H9 (cell line): ENCODE data around the gene PRDM2. TPM values are rescaled to one million over a fixed set of nuclear protein-coding genes. Genes with fewer than 3 reads are reported as not detected.
A peak's percentile ranks its signal among the peaks of the same experiment; 100 is the strongest.

Experiments
- DNase-seq: peaks from one replicate; pipeline ENCODE4 v3.0.0-alpha.2; 2017
- H2AFZ ChIP-seq: one replicate; pipeline ENCODE4 v1.6.1; 2013; ENCODE audit warnings: mild to moderate bottlenecking, low read length, control low read depth, moderate library complexity
- H2AK5ac ChIP-seq: 2 replicates; pipeline ENCODE4 v1.6.1; 2013; ENCODE audit warnings: low read length, control low read depth, mixed read lengths; ENCODE audit not compliant: insufficient read length
- H2BK120ac ChIP-seq: one replicate; pipeline ENCODE4 v1.6.1; 2013; ENCODE audit warnings: low read depth, mild to moderate bottlenecking, low read length, control low read depth, inconsistent platforms; ENCODE audit not compliant: poor library complexity, severe bottlenecking
- H2BK12ac ChIP-seq: 2 replicates; pipeline ENCODE4 v1.6.1; 2013; ENCODE audit warnings: low read length, control low read depth, mixed read lengths, low read depth; ENCODE audit not compliant: insufficient read length
- H2BK15ac ChIP-seq: 2 replicates; pipeline ENCODE4 v1.6.1; 2013; ENCODE audit warnings: low read depth, low read length, control low read depth
- H2BK20ac ChIP-seq: one replicate; pipeline ENCODE4 v1.6.1; 2013; ENCODE audit warnings: low read depth, mild to moderate bottlenecking, low read length, control low read depth, inconsistent platforms; ENCODE audit not compliant: poor library complexity, severe bottlenecking
- H2BK5ac ChIP-seq: 2 replicates; pipeline ENCODE4 v1.6.1; 2013; ENCODE audit warnings: low read length, control low read depth, mixed read lengths; ENCODE audit not compliant: insufficient read length
- H3K14ac ChIP-seq: 2 replicates; pipeline ENCODE4 v1.6.1; 2013; ENCODE audit warnings: low read length, control low read depth; ENCODE audit not compliant: insufficient read depth
- H3K18ac ChIP-seq: 2 replicates; pipeline ENCODE4 v1.6.1; 2013; ENCODE audit warnings: low read depth, mild to moderate bottlenecking, mixed read lengths, low read length, control low read depth; ENCODE audit not compliant: insufficient read length
- H3K23ac ChIP-seq: 2 replicates; pipeline ENCODE4 v1.6.1; 2013; ENCODE audit warnings: low read length, control low read depth, mixed read lengths, low read depth; ENCODE audit not compliant: insufficient read length
- H3K23me2 ChIP-seq: 2 replicates; pipeline ENCODE4 v1.6.1; 2013; ENCODE audit warnings: low read depth, mild to moderate bottlenecking, mixed read lengths, low read length, control low read depth; ENCODE audit not compliant: insufficient read length, poor library complexity, severe bottlenecking
- H3K27ac ChIP-seq: 2 replicates; pipeline ENCODE4 v1.5.1; 2013; ENCODE audit warnings: low read length, control low read depth, mixed read lengths, low read depth; ENCODE audit not compliant: insufficient read length
- H3K27me3 ChIP-seq: 2 replicates; pipeline ENCODE4 v1.6.1; 2013; ENCODE audit warnings: low read length, control low read depth, inconsistent platforms; ENCODE audit not compliant: insufficient read depth
- H3K4ac ChIP-seq: 2 replicates; pipeline ENCODE4 v1.6.1; 2013; ENCODE audit warnings: low read depth, mild to moderate bottlenecking, control low read depth, inconsistent platforms, low read length, moderate library complexity
- H3K4me1 ChIP-seq: 2 replicates; pipeline ENCODE4 v1.6.1; 2013; ENCODE audit warnings: low read length, control low read depth, inconsistent platforms; ENCODE audit not compliant: insufficient read depth
- H3K4me2 ChIP-seq: 2 replicates; pipeline ENCODE4 v1.6.1; 2013; ENCODE audit warnings: low read length, control low read depth, mixed read lengths; ENCODE audit not compliant: insufficient read length, insufficient read depth
- H3K56ac ChIP-seq: 2 replicates; pipeline ENCODE4 v1.6.1; 2013; ENCODE audit warnings: low read depth, mild to moderate bottlenecking, mixed read lengths, low read length, control low read depth; ENCODE audit not compliant: insufficient read length
- H3K79me1 ChIP-seq: 2 replicates; pipeline ENCODE4 v1.6.1; 2013; ENCODE audit warnings: low read depth, mild to moderate bottlenecking, moderate library complexity, low read length, control low read depth, inconsistent platforms; ENCODE audit not compliant: insufficient read depth, poor library complexity, severe bottlenecking
- H3K79me2 ChIP-seq: 2 replicates; pipeline ENCODE4 v1.6.1; 2013; ENCODE audit warnings: low read length, control low read depth, inconsistent platforms; ENCODE audit not compliant: insufficient read depth
- H3K9ac ChIP-seq: 2 replicates; pipeline ENCODE4 v1.6.1; 2013; ENCODE audit warnings: low read length, control low read depth, mixed read lengths; ENCODE audit not compliant: insufficient read length; ENCODE audit errors: extremely low read depth
- H3K9me3 ChIP-seq: one replicate; pipeline ENCODE4 v1.6.1; 2013; ENCODE audit warnings: low read depth, low read length, inconsistent platforms; ENCODE audit not compliant: control insufficient read depth
- H3T11ph ChIP-seq: one replicate; pipeline ENCODE4 v1.6.1; 2013; ENCODE audit warnings: mild to moderate bottlenecking, low read length, control low read depth, inconsistent platforms
- H4K20me1 ChIP-seq: one replicate; pipeline ENCODE4 v1.6.1; 2013; ENCODE audit not compliant: control insufficient read depth, insufficient read length, insufficient read depth
- H4K5ac ChIP-seq: 2 replicates; pipeline ENCODE4 v1.6.1; 2013; ENCODE audit warnings: low read depth, mild to moderate bottlenecking, mixed read lengths, low read length, control low read depth; ENCODE audit not compliant: insufficient read length
- H4K8ac ChIP-seq: replicated peaks from 2 replicates; pipeline ENCODE4 v1.6.1; 2013; ENCODE audit warnings: low read length, control low read depth, mixed read lengths, low read depth; ENCODE audit not compliant: insufficient read length
- H4K91ac ChIP-seq: 2 replicates; pipeline ENCODE4 v1.6.1; 2013; ENCODE audit warnings: low read depth, mild to moderate bottlenecking, moderate library complexity, mixed read lengths, low read length, control low read depth; ENCODE audit not compliant: insufficient read length
- H3K27ac Mint-ChIP-seq, 3 experiments: 2 replicates in 2 of 3; 3 replicates in 1 of 3; pipeline ENCODE4 v1.8.0; 2020 to 2021; ENCODE audit warnings: mixed read lengths in 3 of 3, mild to moderate bottlenecking in 1 of 3, moderate library complexity in 1 of 3
- H3K27me3 Mint-ChIP-seq: 2 replicates; pipeline ENCODE4 v1.8.0; 2021; ENCODE audit warnings: low read depth, mild to moderate bottlenecking, moderate library complexity, mixed read lengths
- H3K36me3 Mint-ChIP-seq, 3 experiments: 2 replicates in 2 of 3; 3 replicates in 1 of 3; pipeline ENCODE4 v1.8.0; 2020 to 2021; ENCODE audit warnings: low read depth in 3 of 3, mixed read lengths in 3 of 3; ENCODE audit not compliant: insufficient read depth in 1 of 3
- H3K4me1 Mint-ChIP-seq, 2 experiments: 2 replicates each; pipeline ENCODE4 v1.8.0; 2020; ENCODE audit warnings: mixed read lengths in 2 of 2
- H3K4me3 Mint-ChIP-seq, 2 experiments: 2 replicates in 1 of 2; 3 replicates in 1 of 2; pipeline ENCODE4 v1.8.0; 2020 to 2021; ENCODE audit warnings: mild to moderate bottlenecking in 2 of 2, mixed read lengths in 2 of 2, moderate library complexity in 1 of 2
- H3K9me3 Mint-ChIP-seq, 2 experiments: 2 replicates in 1 of 2; 3 replicates in 1 of 2; pipeline ENCODE4 v1.8.0; 2020; ENCODE audit warnings: mild to moderate bottlenecking in 2 of 2, mixed read lengths in 2 of 2, moderate library complexity in 1 of 2
- WGBS: extraction: QIAGEN DNeasy Blood & Tissue Kit; methylation state at CpG from one replicate; pipeline ENCODE4 v1.1.7; 2013; ENCODE audit warnings: missing lambda C conversion rate, low lambda C conversion rate, mixed read lengths; ENCODE audit not compliant: insufficient read length; ENCODE audit errors: extremely low coverage; 5-methylcytosine and 5-hydroxymethylcytosine counted together
- total RNA-seq: library from RNA; stranded (reverse); gene quantifications from 2 replicates; pipeline ENCODE4 v1.2.1, GENCODE V29; 2021
- TF ChIP-seq, protein P1 (sequence below): fragments of 200-600 bp; sonication (generic); conservative IDR thresholded peaks from 3 replicates; pipeline ENCODE4 v1.8.0; 2021; ENCODE audit warnings: antibody characterized with exemption, mild to moderate bottlenecking

PRDM2 gene
- total RNA-seq, 1 experiment from 2014 or later, result 24.5 TPM

DNA sequence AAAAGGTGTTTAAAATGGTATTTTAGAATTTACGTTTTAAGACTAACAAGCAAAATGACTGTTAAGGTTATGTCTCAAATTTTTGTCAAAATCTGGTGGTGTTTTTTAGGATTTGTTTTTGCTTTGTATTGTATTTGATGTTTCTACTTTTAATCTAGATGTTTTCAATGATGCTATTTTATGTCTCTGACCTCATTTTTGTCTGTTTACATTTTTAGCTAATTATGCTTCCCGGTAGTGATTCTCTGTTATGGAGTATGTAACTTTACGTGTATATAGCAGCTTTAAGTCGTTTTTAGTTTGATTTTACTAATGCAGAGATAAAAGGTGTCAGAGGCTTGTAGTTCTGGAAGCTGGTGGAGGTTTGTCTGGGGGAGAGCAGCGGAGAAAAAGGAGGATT lies 71.8 kb downstream of the PRDM2 start:
- no peaks in the 10 kb centered on the region for H3K27me3 ChIP-seq
- peaks cover 3% of the 10 kb centered on the region; the same call in 1 of the 2 replicates for H3K79me2 ChIP-seq
- peak overlapping the region in 1 of 3 experiments; percentile 9; a peak in 1 of 7 replicates for H3K27ac Mint-ChIP-seq
- no peak overlapping the region for H2AK5ac ChIP-seq
- no peak overlapping the region for H2BK15ac ChIP-seq
- TF ChIP-seq, protein P1, sequence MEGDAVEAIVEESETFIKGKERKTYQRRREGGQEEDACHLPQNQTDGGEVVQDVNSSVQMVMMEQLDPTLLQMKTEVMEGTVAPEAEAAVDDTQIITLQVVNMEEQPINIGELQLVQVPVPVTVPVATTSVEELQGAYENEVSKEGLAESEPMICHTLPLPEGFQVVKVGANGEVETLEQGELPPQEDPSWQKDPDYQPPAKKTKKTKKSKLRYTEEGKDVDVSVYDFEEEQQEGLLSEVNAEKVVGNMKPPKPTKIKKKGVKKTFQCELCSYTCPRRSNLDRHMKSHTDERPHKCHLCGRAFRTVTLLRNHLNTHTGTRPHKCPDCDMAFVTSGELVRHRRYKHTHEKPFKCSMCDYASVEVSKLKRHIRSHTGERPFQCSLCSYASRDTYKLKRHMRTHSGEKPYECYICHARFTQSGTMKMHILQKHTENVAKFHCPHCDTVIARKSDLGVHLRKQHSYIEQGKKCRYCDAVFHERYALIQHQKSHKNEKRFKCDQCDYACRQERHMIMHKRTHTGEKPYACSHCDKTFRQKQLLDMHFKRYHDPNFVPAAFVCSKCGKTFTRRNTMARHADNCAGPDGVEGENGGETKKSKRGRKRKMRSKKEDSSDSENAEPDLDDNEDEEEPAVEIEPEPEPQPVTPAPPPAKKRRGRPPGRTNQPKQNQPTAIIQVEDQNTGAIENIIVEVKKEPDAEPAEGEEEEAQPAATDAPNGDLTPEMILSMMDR, result no peak
- no peaks in the 10 kb centered on the region for H4K20me1 ChIP-seq
- H3K36me3 Mint-ChIP-seq, result peaks cover 0 to 8% (median 4%) of the 10 kb centered on the region in 3 experiments; a peak in 5 of 7 replicates
- no peak overlapping the region for H3K4me2 ChIP-seq
- no CpG with 5 or more reads among the region's 5 CpGs for WGBS
- DNase-seq, result no peak
- H3K23ac ChIP-seq, result no peak overlapping the region
- no peaks in the 10 kb centered on the region for H3K4me1 Mint-ChIP-seq
- no peaks in the 10 kb centered on the region for H3K23me2 ChIP-seq
- H3K4ac ChIP-seq, result no peak overlapping the region
- no peak overlapping the region for H2BK12ac ChIP-seq
- H3K9ac ChIP-seq, result no peak overlapping the region
- H4K91ac ChIP-seq, result no peak overlapping the region
- no peak overlapping the region for H2BK20ac ChIP-seq
- H2AFZ ChIP-seq, result no peak overlapping the region
- H3K9me3 Mint-ChIP-seq, result no peaks in the 10 kb centered on the region
- no peak overlapping the region for H3T11ph ChIP-seq
- no peak overlapping the region for H4K8ac ChIP-seq
- no peak overlapping the region for H3K27ac ChIP-seq
- H3K27me3 Mint-ChIP-seq, result no peaks in the 10 kb centered on the region
- no peak overlapping the region for H3K18ac ChIP-seq
- H3K4me3 Mint-ChIP-seq, result no peak overlapping the region
- no peak overlapping the region for H3K56ac ChIP-seq
- no peak overlapping the region for H4K5ac ChIP-seq
- no peak overlapping the region for H2BK120ac ChIP-seq
- no peaks in the 10 kb centered on the region; the same call in 1 of the 2 replicates for H3K4me1 ChIP-seq
- H3K9me3 ChIP-seq, result no peaks in the 10 kb centered on the region
- no peak overlapping the region for H2BK5ac ChIP-seq
- peaks cover 5% of the 10 kb centered on the region for H3K79me1 ChIP-seq
- H3K14ac ChIP-seq, result no peak overlapping the region
